DND-41 (cell line): ENCODE results near the gene EPHB4.

ENCODE experiments used
- EZH2 ChIP-seq: IDR thresholded peaks from 3 replicates; pipeline ENCODE4 v1.6.1; 2012; ENCODE audit warnings: borderline replicate concordance, low read depth, mild to moderate bottlenecking, moderate library complexity, low read length, inconsistent platforms; ENCODE audit not compliant: severe bottlenecking
- TF ChIP-seq, protein P1 (sequence below): IDR thresholded peaks from 2 replicates; pipeline ENCODE4 v1.5.1; 2012; ENCODE audit warnings: borderline replicate concordance, low read length, moderate library complexity, mild to moderate bottlenecking; ENCODE audit not compliant: poor library complexity, severe bottlenecking; ENCODE audit errors: extremely low read depth

DNA sequence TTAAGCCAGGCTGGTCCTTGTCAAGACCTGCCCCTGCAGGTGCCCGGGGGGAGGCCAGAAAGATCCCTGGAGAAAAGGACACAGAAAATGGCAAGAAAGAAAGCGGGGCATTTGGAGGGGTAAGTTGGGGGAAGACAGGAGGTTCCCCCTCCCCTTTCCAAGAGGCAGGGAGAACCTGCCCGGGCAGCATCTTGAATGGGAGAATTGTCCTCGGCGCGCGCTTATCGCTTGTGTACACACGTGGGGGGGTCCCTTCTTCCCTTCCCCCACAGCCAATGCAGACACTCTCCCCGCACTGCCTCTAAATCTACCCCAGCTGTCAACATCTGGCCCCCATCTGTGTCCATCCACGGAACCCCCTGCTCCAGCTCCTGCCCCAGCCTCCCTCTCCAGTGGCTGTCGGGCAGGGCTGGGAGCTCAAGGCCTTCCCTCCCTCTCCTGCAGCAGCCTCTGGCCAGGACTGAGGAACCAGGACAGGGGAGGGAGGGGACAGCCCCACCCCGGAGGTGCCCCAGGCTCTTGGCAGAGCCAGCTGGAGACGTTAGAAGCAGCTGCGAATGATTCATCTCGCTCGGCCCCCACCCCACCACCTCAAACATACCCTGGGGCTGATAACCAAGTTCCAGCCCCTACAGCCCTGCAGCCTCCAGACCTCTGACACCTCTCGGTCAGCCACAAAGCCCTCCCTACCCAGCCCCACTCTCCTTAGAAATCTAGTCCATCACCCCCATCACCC is 25.3 kb downstream of the EPHB4 start:
- TF ChIP-seq, protein P1, sequence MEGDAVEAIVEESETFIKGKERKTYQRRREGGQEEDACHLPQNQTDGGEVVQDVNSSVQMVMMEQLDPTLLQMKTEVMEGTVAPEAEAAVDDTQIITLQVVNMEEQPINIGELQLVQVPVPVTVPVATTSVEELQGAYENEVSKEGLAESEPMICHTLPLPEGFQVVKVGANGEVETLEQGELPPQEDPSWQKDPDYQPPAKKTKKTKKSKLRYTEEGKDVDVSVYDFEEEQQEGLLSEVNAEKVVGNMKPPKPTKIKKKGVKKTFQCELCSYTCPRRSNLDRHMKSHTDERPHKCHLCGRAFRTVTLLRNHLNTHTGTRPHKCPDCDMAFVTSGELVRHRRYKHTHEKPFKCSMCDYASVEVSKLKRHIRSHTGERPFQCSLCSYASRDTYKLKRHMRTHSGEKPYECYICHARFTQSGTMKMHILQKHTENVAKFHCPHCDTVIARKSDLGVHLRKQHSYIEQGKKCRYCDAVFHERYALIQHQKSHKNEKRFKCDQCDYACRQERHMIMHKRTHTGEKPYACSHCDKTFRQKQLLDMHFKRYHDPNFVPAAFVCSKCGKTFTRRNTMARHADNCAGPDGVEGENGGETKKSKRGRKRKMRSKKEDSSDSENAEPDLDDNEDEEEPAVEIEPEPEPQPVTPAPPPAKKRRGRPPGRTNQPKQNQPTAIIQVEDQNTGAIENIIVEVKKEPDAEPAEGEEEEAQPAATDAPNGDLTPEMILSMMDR = no peak
- TF ChIP-seq EZH2 = no peak
